ENCODE results near the gene FSTL5.

Gene FSTL5

DNA sequence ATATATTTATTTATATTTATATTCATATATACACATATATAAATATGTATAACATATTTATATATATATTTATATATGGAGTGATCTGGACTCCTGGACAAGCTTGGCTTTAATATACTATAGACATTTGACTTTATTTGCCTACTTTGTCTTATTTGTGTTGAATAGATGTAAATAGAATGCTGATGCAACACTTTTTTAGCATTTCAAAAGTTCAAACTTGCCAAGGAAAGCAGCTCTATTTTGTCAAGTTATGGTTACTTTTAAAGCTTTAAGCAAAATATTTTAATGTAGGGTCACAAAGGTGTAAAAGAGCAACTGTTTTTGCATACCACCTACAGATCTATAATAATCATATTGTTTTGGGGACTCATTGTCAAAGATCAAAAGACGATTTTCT, 61.1 kb downstream of the FSTL5 start:
- no peak for DNase-seq

DNA sequence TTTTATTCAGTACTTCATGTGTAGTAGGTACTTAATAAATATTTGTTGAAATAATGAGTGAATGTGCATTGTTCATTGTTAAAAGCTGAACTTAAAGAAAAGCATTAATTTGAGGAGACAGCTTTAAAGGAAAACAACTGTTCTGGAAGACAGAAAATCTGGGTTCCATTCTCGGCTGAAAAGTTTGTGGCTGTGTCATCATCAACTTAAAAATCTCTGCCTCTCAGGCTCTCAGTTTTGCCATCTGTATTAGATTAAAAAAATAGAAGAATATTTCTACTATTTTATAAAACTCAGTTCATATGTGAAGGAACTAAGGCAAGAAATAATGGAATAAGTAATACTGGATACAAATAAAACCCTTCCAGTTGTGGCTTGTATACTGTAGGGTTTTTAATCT, 62.5 kb downstream of the FSTL5 start:
- DNase-seq: no peak

DNA sequence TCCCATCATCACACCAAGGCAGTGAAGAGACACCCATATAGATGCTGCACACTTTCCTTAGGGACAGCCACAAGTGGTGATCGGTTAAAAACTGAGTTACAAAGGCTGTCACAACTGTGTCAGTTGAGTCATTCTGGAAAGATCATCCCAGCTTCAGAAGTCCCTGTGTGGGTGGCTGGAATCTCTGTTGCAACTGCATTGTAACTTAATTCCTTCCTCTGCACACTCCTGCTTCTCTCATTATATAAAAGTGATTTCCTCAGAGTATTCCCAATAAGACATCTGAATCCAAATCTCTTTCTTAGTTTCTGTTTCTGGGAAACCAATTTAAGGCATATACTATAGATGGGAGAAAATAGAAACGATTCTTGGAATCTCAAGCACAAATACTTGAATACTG, 88.1 kb downstream of the FSTL5 start:
- no peak for DNase-seq

GRCh38 chr4:162061214-162061613, 102.6 kb downstream of the FSTL5 start:
- no peak for DNase-seq

DNA sequence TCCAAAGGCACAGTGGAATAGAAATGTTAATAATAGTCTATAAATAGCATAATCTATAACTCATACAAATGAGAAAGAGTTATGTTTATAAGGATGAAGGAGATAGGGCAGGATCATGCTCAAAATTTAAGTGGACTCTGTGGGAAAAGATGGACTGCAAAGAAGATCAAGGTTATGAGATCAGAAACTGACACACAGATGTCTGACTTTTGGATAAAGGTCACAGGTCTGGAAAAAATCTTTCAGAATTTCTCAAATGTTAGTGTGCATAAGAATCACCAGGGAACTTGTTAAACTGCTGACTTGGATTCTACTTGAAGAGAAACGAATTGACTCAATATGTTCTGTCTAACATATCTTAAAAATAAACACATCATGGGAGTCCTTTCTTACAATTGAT, 104.1 kb downstream of the FSTL5 start:
- no peak for DNase-seq

DNA sequence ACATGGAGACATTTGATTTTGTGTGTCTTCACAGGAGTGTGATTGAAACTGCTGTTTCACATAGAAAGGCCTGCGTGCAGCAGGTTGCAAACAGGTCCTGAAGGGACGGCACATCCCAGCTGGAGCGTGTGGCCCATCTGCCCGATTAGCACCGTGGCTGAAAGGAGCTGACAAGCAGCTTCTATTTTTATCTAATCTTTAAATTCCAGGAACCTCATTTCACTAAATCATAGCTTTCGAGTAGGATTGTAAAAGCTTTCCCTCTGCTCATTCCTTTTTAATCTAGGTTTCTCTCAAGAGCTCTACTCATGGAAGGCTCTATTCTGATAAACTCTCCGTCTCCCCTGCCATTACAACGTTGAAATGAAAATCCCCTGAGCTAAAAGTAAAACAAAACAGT, 106.8 kb downstream of the FSTL5 start:
- no peak for DNase-seq

GRCh38 chr4:162046135-162046534, 117.7 kb downstream of the FSTL5 start:
- no peak for DNase-seq

DNA sequence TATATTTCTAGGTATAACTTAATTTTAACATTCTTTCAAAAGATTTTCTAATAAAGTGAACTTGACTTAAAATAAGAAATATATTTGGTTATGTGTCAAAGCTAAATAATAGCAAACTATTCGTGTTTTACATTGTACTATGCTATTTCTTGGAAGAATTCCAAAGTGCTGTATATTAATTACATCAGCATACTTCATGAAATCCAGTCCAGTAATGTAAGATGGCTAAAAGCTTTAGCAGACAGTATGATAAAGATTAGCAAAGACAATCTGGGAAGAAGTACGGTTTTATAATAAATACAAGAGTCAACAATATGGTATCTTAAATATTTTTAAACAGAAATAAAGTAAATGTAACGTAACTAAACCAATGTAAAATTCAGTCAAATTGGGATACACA, 125.7 kb downstream of the FSTL5 start:
- DNase-seq: no peak

GRCh38 chr4:162017863-162018262, 145.9 kb downstream of the FSTL5 start:
- DNase-seq: no peak

DNA sequence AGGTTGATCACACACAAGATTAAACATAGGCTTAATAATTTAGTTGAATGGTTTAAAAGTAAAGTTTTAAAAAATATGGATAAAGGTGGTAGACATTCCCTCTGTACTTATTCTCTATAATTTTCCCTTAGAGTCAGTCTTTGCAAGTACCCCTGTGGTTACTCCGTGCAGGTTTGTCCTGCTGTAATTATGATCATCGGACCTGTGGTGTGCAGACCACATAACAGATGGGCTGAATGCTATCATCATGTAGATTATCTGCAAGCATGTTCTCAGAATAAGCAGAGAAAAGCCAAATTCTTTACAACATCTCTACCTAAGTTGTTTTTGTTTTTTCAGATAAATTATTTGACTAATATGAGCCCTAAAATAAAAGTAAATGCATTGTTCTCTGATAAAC, 146.8 kb downstream of the FSTL5 start:
- no peak for DNase-seq

DNA sequence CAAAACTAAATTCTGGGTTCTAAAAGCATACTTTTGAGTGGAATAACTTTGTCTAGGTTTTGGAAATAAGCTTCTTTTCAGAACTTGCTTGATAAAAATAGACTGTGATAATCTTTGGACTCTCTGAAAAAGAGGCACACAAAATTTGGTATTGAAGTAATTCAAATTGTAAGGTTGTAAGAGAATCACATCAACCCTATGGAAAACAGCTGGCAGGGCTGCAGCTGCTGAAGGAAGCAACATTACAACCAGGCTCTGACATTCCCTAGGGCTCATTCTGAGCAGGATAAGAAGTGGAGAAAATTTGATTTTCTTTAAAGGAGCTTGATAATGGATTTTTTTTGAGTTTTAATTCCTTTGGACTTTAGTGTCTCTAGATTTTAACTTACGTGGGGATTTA, 147.6 kb downstream of the FSTL5 start:
- no peak for DNase-seq

DNA sequence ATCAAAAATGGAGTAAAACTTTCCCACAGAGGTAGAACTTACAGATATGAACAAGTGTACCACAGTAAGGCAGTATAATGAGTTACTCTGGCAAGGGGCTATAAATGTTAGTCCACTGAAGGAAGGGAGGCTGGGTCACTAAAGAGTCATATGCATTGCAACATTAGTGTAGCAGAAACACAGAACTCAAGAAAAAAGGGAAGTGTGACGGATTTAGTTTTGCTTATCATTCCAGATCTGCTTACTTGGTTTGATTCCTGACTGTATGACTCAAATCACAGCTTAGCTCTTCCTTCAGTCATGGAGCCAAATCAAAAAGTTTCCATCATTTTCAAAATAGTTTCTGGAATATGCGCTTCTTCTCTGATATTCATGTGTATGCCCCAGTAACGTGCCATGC, 148.7 kb downstream of the FSTL5 start:
- no peak for DNase-seq

DNA sequence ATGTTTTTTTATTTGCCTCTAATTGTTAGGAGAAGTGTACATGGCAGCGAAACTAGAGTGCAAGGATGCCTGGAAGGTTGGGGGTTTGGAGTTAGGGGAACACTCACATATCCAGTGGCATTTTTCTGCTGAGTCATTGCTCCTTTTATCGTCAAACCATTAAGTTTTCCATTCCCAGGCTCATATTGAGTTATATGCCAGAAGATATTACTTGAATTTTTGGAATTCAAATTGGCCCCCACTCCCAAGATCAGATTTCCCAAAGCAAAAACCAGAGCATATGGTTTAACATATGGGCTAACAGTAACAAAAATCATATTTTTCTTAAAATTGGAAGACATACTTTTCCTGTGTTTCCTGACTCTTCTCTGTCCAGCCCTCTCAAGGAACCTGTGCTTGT, 152.7 kb downstream of the FSTL5 start:
- no peak for DNase-seq

DNA sequence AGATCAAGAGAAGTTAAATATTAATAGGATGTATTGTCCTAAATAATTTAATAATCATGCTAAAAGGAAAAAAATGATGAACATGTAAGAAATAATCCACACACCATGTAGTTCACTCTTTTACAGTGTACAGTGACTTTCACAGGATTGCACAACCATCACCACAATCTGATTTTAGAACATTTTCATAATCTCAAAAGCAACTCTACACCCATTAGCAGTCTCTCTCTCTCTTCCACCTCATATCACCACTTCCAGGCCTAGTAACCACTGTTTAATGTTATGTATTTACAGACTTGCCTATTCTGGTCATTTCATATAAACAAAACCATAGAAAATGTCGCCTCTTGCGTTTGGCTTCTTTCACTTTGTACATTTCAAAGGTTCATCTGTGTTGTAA, 153.4 kb downstream of the FSTL5 start:
- no peak for DNase-seq

DNA sequence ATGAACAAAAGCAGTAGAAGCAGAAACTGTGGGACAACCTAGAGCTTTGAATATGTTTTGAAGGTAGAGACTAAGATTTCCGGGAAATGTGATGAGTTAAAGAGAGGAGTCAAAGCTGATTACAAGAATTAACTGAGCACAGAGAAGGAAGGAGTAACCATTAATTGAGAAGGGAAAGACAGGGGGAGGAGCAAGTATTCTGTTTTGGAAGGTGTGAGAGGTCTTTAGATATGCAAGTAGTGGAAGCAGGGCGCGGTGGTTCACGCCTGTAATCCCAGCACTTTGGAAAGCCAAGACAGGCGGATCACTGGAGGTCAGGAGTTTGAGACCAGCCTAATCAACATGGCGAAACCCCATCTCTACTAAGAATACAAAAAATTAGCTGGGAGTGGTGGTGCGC, 171.5 kb downstream of the FSTL5 start:
- no peak for DNase-seq

DNA sequence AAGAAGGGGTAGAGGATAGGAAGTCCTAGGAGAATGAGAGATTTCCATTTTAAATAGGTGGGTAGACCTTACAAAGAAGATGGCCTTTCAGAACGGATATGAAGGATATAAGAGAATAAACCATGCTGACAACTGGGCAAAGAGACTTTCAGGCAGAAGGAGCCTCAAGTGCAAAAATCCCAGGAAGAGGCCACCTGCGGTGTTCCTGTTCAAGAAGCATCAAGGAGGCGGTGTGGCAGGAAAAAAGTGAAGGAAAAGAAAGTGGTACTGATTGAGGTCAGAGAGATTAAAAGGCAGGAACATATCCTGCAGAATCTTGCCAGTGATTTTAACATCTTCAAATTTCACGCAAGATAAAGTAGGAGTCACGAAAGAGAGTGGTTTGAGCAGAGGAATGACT, 172.0 kb downstream of the FSTL5 start:
- DNase-seq: no peak

DNA sequence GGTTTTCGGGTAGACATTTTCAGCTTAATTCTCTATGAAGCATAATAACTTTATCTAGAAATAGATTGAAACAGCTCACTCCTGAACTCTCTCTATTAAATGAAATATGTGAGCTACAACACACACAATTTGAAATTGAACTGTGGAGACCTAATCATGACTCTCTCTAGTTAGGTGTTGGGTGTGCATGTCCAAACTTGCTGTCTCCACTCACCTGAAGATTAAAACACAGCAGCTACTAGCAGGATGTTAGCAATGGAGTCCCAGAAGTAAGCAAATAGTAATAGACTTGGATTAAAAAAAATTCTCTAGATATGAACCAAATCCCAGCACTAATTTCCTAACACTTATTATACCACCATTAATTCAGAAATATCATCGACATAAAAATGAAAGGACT, 173.1 kb downstream of the FSTL5 start:
- DNase-seq: no peak

DNA sequence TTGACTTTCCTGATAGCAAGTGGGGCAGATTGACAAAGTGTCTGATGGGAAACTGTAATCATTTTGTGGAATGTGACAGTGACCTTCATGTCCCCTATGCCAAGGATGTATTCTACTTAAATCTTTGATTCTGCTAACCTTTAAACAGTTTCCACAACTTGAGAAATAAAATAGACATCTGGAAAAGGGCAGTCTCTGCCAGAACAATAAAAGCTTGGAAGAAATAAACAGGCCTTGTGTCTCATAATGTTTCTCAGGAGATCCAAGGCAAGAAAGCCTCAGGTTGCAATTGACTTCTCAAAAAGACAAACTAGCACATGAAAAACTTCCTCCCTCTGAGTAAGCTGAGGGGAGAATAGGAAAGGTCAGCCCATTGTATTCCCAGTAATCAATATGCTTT, 174.9 kb downstream of the FSTL5 start:
- DNase-seq: no peak

GRCh38 chr4:161987611-161988010, 176.2 kb downstream of the FSTL5 start:
- DNase-seq: no peak

DNA sequence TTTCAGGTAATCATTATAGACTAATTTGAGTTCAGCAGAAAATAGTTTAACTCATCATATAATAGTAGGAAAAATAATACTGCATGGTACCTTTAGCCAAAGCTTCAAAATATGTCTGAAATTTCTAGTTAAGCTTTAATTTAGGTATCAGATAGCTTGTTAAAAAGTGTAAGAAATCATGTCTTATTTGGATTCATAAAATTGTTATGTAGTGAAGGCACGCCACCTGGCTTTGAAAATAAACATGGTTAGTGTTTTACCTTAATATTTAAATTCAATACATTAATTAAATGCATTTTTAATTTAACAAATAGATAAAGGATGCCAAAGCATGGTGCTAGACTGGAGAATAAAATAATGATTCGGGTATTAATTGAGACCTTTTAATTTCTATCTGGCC, 211.4 kb downstream of the FSTL5 start:
- no peak for DNase-seq

- DNase-seq: no peak
Observed at GRCh38 chr4:161949946-161950725, 213.7 kb downstream of the FSTL5 start.

GRCh38 chr4:161948026-161948770, 215.6 kb downstream of the FSTL5 start:
- no peak for DNase-seq

DNA sequence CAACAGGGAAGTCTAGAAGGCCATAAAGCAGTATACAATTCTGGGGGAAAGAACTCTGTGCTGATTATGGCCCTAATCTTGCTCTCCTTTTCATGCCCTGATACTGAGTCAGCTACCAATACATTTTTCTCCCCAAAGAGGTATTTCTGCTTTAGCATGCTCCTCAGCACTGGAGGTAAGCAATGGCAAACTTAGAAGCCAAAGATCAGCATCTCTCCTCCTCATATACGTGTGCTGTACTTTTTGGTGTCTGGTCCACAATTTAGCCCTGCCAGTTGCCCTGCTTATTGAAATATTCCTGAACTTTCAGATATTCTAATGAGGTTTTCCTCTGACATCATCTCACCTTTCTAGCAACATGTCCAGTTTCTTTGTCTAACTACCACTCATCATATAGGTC, 226.2 kb downstream of the FSTL5 start:
- DNase-seq: no peak
